ENCODE data around the gene PHKG2. TPM values are rescaled to one million over a fixed set of nuclear protein-coding genes. Genes with fewer than 3 reads are reported as not detected.

Gene PHKG2
- total RNA-seq, 1 donor = 20.8 TPM

- H3K4me3 ChIP-seq (ENCODE audit: low read depth, low read length) = no peak overlapping the region
- TF ChIP-seq CTCF (IDR thresholded peaks at IDR 0.05; ENCODE audit: insufficient read depth, low read length) = no peak
- no peak for DNase-seq (ENCODE audit: low read depth)
These were observed 9.0 kb upstream of the PHKG2 start for GRCh38 chr16:30738984-30739951.

GRCh38 chr16:30740364-30741251, 7.6 kb upstream of the PHKG2 start:
- no peak for TF ChIP-seq CTCF (IDR thresholded peaks at IDR 0.05; ENCODE audit: insufficient read depth, low read length)
- DNase-seq (ENCODE audit: low read depth) = peak; percentile 93

GRCh38 chr16:30741461-30741914, 6.7 kb upstream of the PHKG2 start:
- no peak for TF ChIP-seq CTCF (IDR thresholded peaks at IDR 0.05; ENCODE audit: insufficient read depth, low read length)
- no peak overlapping the region for H3K4me3 ChIP-seq (ENCODE audit: low read depth, low read length)
- peak; percentile 83 for DNase-seq (ENCODE audit: low read depth)

More at GRCh38 chr16:30740364-30741251, 7.6 kb upstream of the PHKG2 start:
- peak overlapping the region; percentile 3 for H3K4me3 ChIP-seq (ENCODE audit: low read depth, low read length)

- H3K4me3 ChIP-seq (ENCODE audit: low read depth, low read length) = no peak overlapping the region
- no peak for TF ChIP-seq CTCF (IDR thresholded peaks at IDR 0.05; ENCODE audit: insufficient read depth, low read length)
These were observed 4.5 kb upstream of the PHKG2 start for GRCh38 chr16:30743716-30744115.

GRCh38 chr16:30744183-30744582, 4.0 kb upstream of the PHKG2 start:
- TF ChIP-seq CTCF (IDR thresholded peaks at IDR 0.05; ENCODE audit: insufficient read depth, low read length) = no peak
- DNase-seq (ENCODE audit: low read depth) = no peak
- H3K4me3 ChIP-seq (ENCODE audit: low read depth, low read length) = no peak overlapping the region

More at GRCh38 chr16:30743716-30744115, 4.5 kb upstream of the PHKG2 start:
- no peak for DNase-seq (ENCODE audit: low read depth)

GRCh38 chr16:30745082-30745481, 3.1 kb upstream of the PHKG2 start:
- no peak overlapping the region for H3K4me3 ChIP-seq (ENCODE audit: low read depth, low read length)
- no peak for DNase-seq (ENCODE audit: low read depth)
- TF ChIP-seq CTCF (IDR thresholded peaks at IDR 0.05; ENCODE audit: insufficient read depth, low read length) = no peak

All from fibroblast of the aortic adventitia (primary cell).